Memory B cell (primary cell): ENCODE data around the gene YY1.
A peak's percentile ranks its signal among the peaks of the same experiment; 100 is the strongest.

ENCODE experiments used
- ATAC-seq: fragments of 150-1000 bp; cut with Tn5 transposase; 2 replicates; pipeline ENCODE4 v1.10.0; 2021; ENCODE audit warnings: low read depth, mild to moderate bottlenecking, moderate library complexity
- DNase-seq, 2 donors: peaks; one replicate each; pipeline ENCODE4 v3.0.0; 2022; ENCODE audit warnings: low spot score in 2 of 2
- H3K27ac Mint-ChIP-seq: one replicate; pipeline ENCODE4 v1.8.0; 2022; ENCODE audit warnings: mild to moderate bottlenecking, moderate library complexity, mixed read lengths
- H3K27me3 Mint-ChIP-seq: one replicate; pipeline ENCODE4 v1.8.0; 2022; ENCODE audit warnings: mixed read lengths
- H3K36me3 Mint-ChIP-seq: one replicate; pipeline ENCODE4 v1.8.0; 2022; ENCODE audit warnings: mild to moderate bottlenecking, mixed read lengths
- H3K4me1 Mint-ChIP-seq: one replicate; pipeline ENCODE4 v1.8.0; 2022; ENCODE audit warnings: mixed read lengths
- H3K4me3 Mint-ChIP-seq: one replicate; pipeline ENCODE4 v1.8.0; 2022; ENCODE audit warnings: mild to moderate bottlenecking, moderate library complexity, mixed read lengths
- H3K9me3 Mint-ChIP-seq: one replicate; pipeline ENCODE4 v1.8.0; 2022; ENCODE audit warnings: mixed read lengths

YY1 gene

GRCh38 chr14:100323942-100324307 lies 85.0 kb downstream of the YY1 start:
- Mint-ChIP-seq H3K27ac (no peak overlapping the region), H3K36me3 (no peaks in the 10 kb centered on the region), H3K4me3 (no peak overlapping the region), H3K9me3 (no peaks in the 10 kb centered on the region), H3K4me1 (peaks cover 3% of the 10 kb centered on the region), H3K27me3 (no peaks in the 10 kb centered on the region)
- ATAC-seq (no peak), DNase-seq (no peak)

- Mint-ChIP-seq H3K4me1 (peaks cover under 1% of the 10 kb centered on the region), H3K36me3 (no peaks in the 10 kb centered on the region), H3K4me3 (no peak overlapping the region), H3K27ac (no peak overlapping the region), H3K27me3 (no peaks in the 10 kb centered on the region), H3K9me3 (no peaks in the 10 kb centered on the region)
- no peak for ATAC-seq
- DNase-seq, result no peak
Measured at GRCh38 chr14:100325231-100325632, 86.3 kb downstream of the YY1 start.

GRCh38 chr14:100325958-100326357 lies 87.0 kb downstream of the YY1 start:
- Mint-ChIP-seq H3K4me1 (no peaks in the 10 kb centered on the region), H3K27ac (no peak overlapping the region), H3K36me3 (no peaks in the 10 kb centered on the region), H3K4me3 (no peak overlapping the region), H3K27me3 (no peaks in the 10 kb centered on the region), H3K9me3 (no peaks in the 10 kb centered on the region)
- DNase-seq (no peak), ATAC-seq (no peak)

DNA sequence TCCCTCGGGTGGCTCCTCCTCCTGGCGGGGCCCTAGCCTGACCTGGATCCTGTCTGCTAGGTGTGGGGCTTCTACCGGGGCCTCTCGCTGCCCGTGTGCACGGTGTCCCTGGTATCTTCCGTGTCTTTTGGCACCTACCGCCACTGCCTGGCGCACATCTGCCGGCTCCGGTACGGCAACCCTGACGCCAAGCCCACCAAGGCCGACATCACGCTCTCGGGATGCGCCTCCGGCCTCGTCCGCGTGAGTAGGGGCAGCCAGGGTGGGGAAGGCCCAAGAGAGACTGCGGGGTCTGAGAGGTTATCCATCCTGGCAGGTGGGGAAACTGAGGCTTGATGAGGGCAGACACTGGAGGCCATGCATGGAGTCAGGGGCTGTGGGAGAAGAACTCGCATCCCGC lies 88.2 kb downstream of the YY1 start:
- no peaks in the 10 kb centered on the region for H3K9me3 Mint-ChIP-seq

GRCh38 chr14:100328495-100329163 lies 89.7 kb downstream of the YY1 start:
- ATAC-seq (no peak), DNase-seq (no peak)
- Mint-ChIP-seq H3K36me3 (no peaks in the 10 kb centered on the region), H3K9me3 (no peaks in the 10 kb centered on the region), H3K27me3 (no peaks in the 10 kb centered on the region), H3K27ac (no peak overlapping the region), H3K4me3 (no peak overlapping the region), H3K4me1 (no peaks in the 10 kb centered on the region)

More for the DNA sequence above, 88.2 kb downstream of the YY1 start:
- no peaks in the 10 kb centered on the region for H3K36me3 Mint-ChIP-seq
- H3K27me3 Mint-ChIP-seq, result no peaks in the 10 kb centered on the region
- no peak overlapping the region for H3K27ac Mint-ChIP-seq
- DNase-seq, result no peak
- no peaks in the 10 kb centered on the region for H3K4me1 Mint-ChIP-seq
- no peak overlapping the region for H3K4me3 Mint-ChIP-seq
- ATAC-seq, result no peak

- Mint-ChIP-seq H3K9me3 (no peaks in the 10 kb centered on the region), H3K27ac (no peak overlapping the region), H3K4me1 (no peaks in the 10 kb centered on the region)
Measured at GRCh38 chr14:100329233-100330006, 90.5 kb downstream of the YY1 start.

GRCh38 chr14:100330007-100330344 lies 91.0 kb downstream of the YY1 start:
- no peak for DNase-seq
- ATAC-seq, result no peak
- H3K9me3 Mint-ChIP-seq, result no peaks in the 10 kb centered on the region
- no peaks in the 10 kb centered on the region for H3K4me1 Mint-ChIP-seq
- H3K27ac Mint-ChIP-seq, result no peak overlapping the region
- H3K36me3 Mint-ChIP-seq, result peaks cover 2% of the 10 kb centered on the region
- H3K27me3 Mint-ChIP-seq, result no peaks in the 10 kb centered on the region
- no peak overlapping the region for H3K4me3 Mint-ChIP-seq

More at GRCh38 chr14:100329233-100330006, 90.5 kb downstream of the YY1 start:
- Mint-ChIP-seq H3K4me3 (no peak overlapping the region), H3K27me3 (no peaks in the 10 kb centered on the region), H3K36me3 (no peaks in the 10 kb centered on the region)
- DNase-seq, result no peak
- ATAC-seq, result no peak

- ATAC-seq (no peak), DNase-seq (no peak)
- Mint-ChIP-seq H3K9me3 (no peaks in the 10 kb centered on the region), H3K27ac (no peak overlapping the region), H3K4me1 (no peaks in the 10 kb centered on the region), H3K36me3 (peaks cover 3% of the 10 kb centered on the region), H3K4me3 (no peak overlapping the region), H3K27me3 (no peaks in the 10 kb centered on the region)
Measured at GRCh38 chr14:100330388-100330931, 91.5 kb downstream of the YY1 start.

- ATAC-seq (no peak), DNase-seq (no peak)
- Mint-ChIP-seq H3K27ac (peak overlapping the region; percentile 82), H3K27me3 (no peaks in the 10 kb centered on the region), H3K4me1 (no peaks in the 10 kb centered on the region), H3K4me3 (no peak overlapping the region), H3K36me3 (peaks cover 8% of the 10 kb centered on the region), H3K9me3 (no peaks in the 10 kb centered on the region)
Measured at GRCh38 chr14:100332071-100332639, 93.2 kb downstream of the YY1 start.
